Panc1 (cell line): ENCODE measurements around the gene PRLH. TPM values are rescaled to one million over a fixed set of nuclear protein-coding genes. Genes with fewer than 3 reads are reported as not detected.

Experiments used
- ATAC-seq: fragments of 200-7000 bp; cut with Tn5 transposase; 2 replicates; pipeline ENCODE4 v1.9.1; 2020; ENCODE audit warnings: mild to moderate bottlenecking, moderate library complexity
- BruUV-seq: library from RNA; stranded (reverse); fragments of 400-500 nt; replicated peaks from 2 replicates; lab custom pipeline; 2021; lab: Mats Ljungman, UMichigan
- CTCF ChIA-PET: fragments of 300-600 bp; sonication (Branson Sonifier 250); formaldehyde crosslinking; loops from one replicate; lab custom pipeline; 2022; ENCODE audit warnings: antibody characterized with exemption; lab: Charles Lee
- POLR2A ChIA-PET: fragments of 300-600 bp; sonication (Branson Sonifier 250); formaldehyde crosslinking; loops from one replicate; lab custom pipeline; 2022; ENCODE audit warnings: antibody characterized with exemption; lab: Charles Lee
- DNase-seq: peaks from one replicate; pipeline ENCODE4 v3.0.0-alpha.2; 2010; ENCODE audit warnings: low read depth, low spot score
- H3K27ac ChIP-seq: 2 replicates; pipeline ENCODE4 v1.5.1; 2011; ENCODE audit warnings: mild to moderate bottlenecking, low read length, inconsistent platforms
- H3K27me3 ChIP-seq: fragments of 200-500 bp; sonication (Bioruptor generic); 2 replicates; pipeline ENCODE4 v1.6.0; 2014; ENCODE audit warnings: low read length, inconsistent platforms; ENCODE audit not compliant: control insufficient read depth, insufficient read depth
- H3K36me3 ChIP-seq: fragments of 200-500 bp; sonication (Bioruptor generic); 2 replicates; pipeline ENCODE4 v1.5.1; 2014; ENCODE audit warnings: inconsistent platforms, mild to moderate bottlenecking, low read length, moderate library complexity; ENCODE audit not compliant: control insufficient read depth, insufficient read depth
- H3K4me1 ChIP-seq: 2 replicates; pipeline ENCODE4 v1.5.1; 2011; ENCODE audit warnings: inconsistent platforms, mild to moderate bottlenecking, low read length, moderate library complexity; ENCODE audit not compliant: control insufficient read depth, insufficient read depth
- H3K4me3 ChIP-seq, 2 experiments: 2 replicates each; pipeline ENCODE4 v1.5.1; 2011 to 2012; ENCODE audit warnings: low read depth in 2 of 2, low read length in 2 of 2, mild to moderate bottlenecking in 2 of 2, inconsistent platforms in 1 of 2, moderate library complexity in 1 of 2
- H3K9me3 ChIP-seq: fragments of 200-500 bp; sonication (Bioruptor generic); 2 replicates; pipeline ENCODE4 v1.5.1; 2014; ENCODE audit warnings: low read depth, mild to moderate bottlenecking, inconsistent platforms, low read length, moderate library complexity; ENCODE audit not compliant: control insufficient read depth, insufficient read depth
- POLR2AphosphoS5 ChIP-seq: IDR thresholded peaks from 2 replicates; pipeline ENCODE4 v1.6.1; 2012; ENCODE audit warnings: mild to moderate bottlenecking, low read depth, low read length, moderate library complexity
- SIN3A ChIP-seq: IDR thresholded peaks from 2 replicates; pipeline ENCODE4 v1.6.1; 2012; ENCODE audit warnings: low read depth, mild to moderate bottlenecking, low read length, moderate library complexity, borderline replicate concordance; ENCODE audit not compliant: insufficient read depth
- TCF7L2 ChIP-seq: IDR thresholded peaks from 2 replicates; pipeline ENCODE4 v1.6.1; 2011; ENCODE audit warnings: mild to moderate bottlenecking, low read depth, low read length, inconsistent platforms
- in situ Hi-C: cut with HindIII; loops from 2 replicates; pipeline ENCODE4 v1.10.0; 2016; ENCODE audit warnings: low sequenced_read_pairs, low pct_unique_long_range_greater_than_20kb
- intact Hi-C: fragments of 100-400 bp; cut with micrococcal nuclease; formaldehyde crosslinking; loops from one replicate; pipeline ENCODE4 v1.10.0; 2022; ENCODE audit not compliant: unreplicated experiment
- total RNA-seq: library from RNA; stranded (reverse); gene quantifications from one replicate; pipeline ENCODE4 v1.2.1, GENCODE V29; 2021; ENCODE audit not compliant: unreplicated experiment
- TF ChIP-seq, protein P1 (sequence below): fragments of 450-650 bp; IDR thresholded peaks from 2 replicates; pipeline ENCODE4 v1.5.1; 2017; ENCODE audit warnings: mild to moderate bottlenecking
- TF ChIP-seq, protein P2 (sequence below), 2 experiments: IDR thresholded peaks; 2 replicates each; pipeline ENCODE4 v1.6.1; 2011 to 2012; ENCODE audit warnings: low read depth in 2 of 2, control low read depth in 1 of 2, low read length in 1 of 2, mild to moderate bottlenecking in 1 of 2, moderate library complexity in 1 of 2; ENCODE audit not compliant: insufficient read depth in 1 of 2

Gene PRLH
- total RNA-seq, 1 experiment from 2014 or later = not detected

DNA sequence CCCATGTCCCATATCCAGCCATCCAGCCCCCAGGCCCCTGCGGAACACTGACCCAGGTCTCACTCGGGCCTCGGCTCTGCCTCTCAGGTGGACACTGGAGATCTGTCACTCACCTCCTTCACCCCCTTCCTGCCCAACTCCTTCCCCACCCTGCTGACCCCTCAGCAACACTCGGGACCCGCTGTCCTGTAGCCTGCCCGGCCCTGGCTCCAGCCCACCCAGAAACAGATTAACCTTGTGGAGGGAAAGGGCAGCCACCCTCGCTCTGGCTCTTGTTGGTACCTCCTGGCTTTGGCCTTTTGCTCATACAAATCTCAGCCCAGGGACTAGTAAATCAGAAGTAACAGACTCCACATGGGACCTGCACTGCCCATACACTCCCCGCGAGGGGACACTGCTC is 29.8 kb upstream of the PRLH start:
- Histone ChIP-seq H3K9me3 (no peaks in the 10 kb centered on the region), H3K4me3 (no peak overlapping the region), H3K36me3 (no peaks in the 10 kb centered on the region), H3K4me1 (no peaks in the 10 kb centered on the region), H3K27me3 (no peaks in the 10 kb centered on the region), H3K27ac (no peak overlapping the region)
- in situ Hi-C loops = no loop called here
- intact Hi-C loops = no loop called here
- CTCF ChIA-PET = no interaction called here
- TF ChIP-seq TCF7L2 (no peak), POLR2AphosphoS5 (0 out of 2 replicates have a peak, but pooled peaks have one; percentile 9)
- DNase-seq = no peak
- no TSS peak for BruUV-seq
- ATAC-seq = no peak
- POLR2A ChIA-PET = no interaction called here

DNA sequence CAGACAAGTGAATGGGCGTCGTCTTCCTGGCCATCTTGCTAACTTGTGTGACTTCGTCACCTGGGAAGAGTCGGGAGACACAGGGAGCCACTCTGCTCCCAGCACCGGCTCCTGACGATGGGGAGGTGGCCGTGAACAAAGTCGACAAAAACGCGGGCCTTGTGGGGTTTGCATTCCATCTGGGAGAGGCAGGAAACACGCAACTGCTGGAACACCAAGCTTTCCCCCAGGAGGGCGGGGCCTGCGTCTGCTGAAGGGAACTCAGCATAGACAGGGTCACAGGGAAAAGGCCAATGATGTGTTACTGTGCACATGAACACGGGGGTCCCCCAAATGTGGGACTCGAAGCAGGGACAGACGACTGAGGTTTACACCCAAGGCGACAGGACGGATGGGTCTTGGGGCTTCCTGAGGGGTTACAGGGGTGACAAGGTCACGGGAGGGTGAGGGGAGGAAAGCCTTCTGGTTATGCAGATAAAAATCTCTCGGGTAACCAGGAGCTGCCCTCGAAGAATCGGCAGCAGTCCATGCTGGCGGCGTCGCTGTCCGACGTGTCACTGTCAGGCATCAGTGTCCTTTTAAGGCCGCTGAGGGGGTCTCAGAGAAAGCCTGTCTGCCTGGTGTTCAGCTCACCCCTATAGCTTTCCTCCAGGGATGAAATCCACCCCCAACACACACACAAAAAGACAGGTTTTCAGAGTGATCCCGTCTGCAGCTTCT is 28.2 kb upstream of the PRLH start:
- ATAC-seq (no peak), DNase-seq (no peak)
- BruUV-seq = no TSS peak
- Histone ChIP-seq H3K27ac (no peak overlapping the region), H3K27me3 (no peaks in the 10 kb centered on the region), H3K36me3 (no peaks in the 10 kb centered on the region), H3K4me3 (no peak overlapping the region), H3K4me1 (no peaks in the 10 kb centered on the region), H3K9me3 (no peaks in the 10 kb centered on the region)
- no peak for TF ChIP-seq TCF7L2
- TF ChIP-seq, protein P1, sequence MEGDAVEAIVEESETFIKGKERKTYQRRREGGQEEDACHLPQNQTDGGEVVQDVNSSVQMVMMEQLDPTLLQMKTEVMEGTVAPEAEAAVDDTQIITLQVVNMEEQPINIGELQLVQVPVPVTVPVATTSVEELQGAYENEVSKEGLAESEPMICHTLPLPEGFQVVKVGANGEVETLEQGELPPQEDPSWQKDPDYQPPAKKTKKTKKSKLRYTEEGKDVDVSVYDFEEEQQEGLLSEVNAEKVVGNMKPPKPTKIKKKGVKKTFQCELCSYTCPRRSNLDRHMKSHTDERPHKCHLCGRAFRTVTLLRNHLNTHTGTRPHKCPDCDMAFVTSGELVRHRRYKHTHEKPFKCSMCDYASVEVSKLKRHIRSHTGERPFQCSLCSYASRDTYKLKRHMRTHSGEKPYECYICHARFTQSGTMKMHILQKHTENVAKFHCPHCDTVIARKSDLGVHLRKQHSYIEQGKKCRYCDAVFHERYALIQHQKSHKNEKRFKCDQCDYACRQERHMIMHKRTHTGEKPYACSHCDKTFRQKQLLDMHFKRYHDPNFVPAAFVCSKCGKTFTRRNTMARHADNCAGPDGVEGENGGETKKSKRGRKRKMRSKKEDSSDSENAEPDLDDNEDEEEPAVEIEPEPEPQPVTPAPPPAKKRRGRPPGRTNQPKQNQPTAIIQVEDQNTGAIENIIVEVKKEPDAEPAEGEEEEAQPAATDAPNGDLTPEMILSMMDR = no peak
- TF ChIP-seq, protein P2, sequence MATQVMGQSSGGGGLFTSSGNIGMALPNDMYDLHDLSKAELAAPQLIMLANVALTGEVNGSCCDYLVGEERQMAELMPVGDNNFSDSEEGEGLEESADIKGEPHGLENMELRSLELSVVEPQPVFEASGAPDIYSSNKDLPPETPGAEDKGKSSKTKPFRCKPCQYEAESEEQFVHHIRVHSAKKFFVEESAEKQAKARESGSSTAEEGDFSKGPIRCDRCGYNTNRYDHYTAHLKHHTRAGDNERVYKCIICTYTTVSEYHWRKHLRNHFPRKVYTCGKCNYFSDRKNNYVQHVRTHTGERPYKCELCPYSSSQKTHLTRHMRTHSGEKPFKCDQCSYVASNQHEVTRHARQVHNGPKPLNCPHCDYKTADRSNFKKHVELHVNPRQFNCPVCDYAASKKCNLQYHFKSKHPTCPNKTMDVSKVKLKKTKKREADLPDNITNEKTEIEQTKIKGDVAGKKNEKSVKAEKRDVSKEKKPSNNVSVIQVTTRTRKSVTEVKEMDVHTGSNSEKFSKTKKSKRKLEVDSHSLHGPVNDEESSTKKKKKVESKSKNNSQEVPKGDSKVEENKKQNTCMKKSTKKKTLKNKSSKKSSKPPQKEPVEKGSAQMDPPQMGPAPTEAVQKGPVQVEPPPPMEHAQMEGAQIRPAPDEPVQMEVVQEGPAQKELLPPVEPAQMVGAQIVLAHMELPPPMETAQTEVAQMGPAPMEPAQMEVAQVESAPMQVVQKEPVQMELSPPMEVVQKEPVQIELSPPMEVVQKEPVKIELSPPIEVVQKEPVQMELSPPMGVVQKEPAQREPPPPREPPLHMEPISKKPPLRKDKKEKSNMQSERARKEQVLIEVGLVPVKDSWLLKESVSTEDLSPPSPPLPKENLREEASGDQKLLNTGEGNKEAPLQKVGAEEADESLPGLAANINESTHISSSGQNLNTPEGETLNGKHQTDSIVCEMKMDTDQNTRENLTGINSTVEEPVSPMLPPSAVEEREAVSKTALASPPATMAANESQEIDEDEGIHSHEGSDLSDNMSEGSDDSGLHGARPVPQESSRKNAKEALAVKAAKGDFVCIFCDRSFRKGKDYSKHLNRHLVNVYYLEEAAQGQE (IDR thresholded peaks at IDR 0.05; ENCODE audit: insufficient read depth in 1 of 2, low read depth in 2 of 2, low read length in 1 of 2) = no peak
- no peak for TF ChIP-seq SIN3A
- TF ChIP-seq POLR2AphosphoS5 = no peak
- in situ Hi-C loops (no loop called here), intact Hi-C loops (no loop called here)
- CTCF ChIA-PET = no interaction called here
- POLR2A ChIA-PET = no interaction called here

DNA sequence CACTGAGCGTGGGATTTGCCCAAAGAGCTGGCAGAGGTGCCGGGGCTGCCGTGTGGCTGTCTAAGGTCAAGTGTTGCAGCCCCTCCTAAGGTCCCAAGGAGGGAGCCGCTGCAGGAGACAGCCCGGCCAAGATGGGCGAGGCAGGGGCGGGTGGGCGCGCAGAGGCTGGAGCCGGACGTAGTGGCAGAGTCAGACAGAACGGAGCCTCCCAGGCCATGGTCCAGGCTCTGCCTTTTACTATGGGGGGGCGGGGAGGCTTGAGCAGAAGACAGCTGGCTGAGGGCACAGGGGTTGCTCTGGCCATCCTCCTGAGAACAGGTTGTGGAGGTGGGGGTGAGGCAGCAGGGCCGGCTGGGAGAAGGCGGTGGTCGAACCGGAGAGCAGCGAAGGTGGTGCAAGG is 27.5 kb upstream of the PRLH start:
- no peaks in the 10 kb centered on the region for H3K36me3 ChIP-seq
- H3K27me3 ChIP-seq = no peaks in the 10 kb centered on the region
- ChIA-PET POLR2A (no interaction called here), CTCF (no interaction called here)
- no peaks in the 10 kb centered on the region for H3K4me1 ChIP-seq
- DNase-seq (no peak), ATAC-seq (peak; percentile 24; the same call in 1 of the 2 replicates)
- in situ Hi-C loops = no loop called here
- intact Hi-C loops = no loop called here
- TF ChIP-seq, protein P1 = no peak
- TF ChIP-seq, protein P2 (IDR thresholded peaks at IDR 0.05; ENCODE audit: insufficient read depth in 1 of 2, low read depth in 2 of 2, low read length in 1 of 2) = no peak
- TF ChIP-seq SIN3A (no peak), TCF7L2 (no peak), POLR2AphosphoS5 (no peak)
- BruUV-seq = no TSS peak
- no peaks in the 10 kb centered on the region for H3K9me3 ChIP-seq
- H3K27ac ChIP-seq = no peak overlapping the region
- no peak overlapping the region for H3K4me3 ChIP-seq
